Measurements from ENCODE around the gene LAS1L.

DNA sequence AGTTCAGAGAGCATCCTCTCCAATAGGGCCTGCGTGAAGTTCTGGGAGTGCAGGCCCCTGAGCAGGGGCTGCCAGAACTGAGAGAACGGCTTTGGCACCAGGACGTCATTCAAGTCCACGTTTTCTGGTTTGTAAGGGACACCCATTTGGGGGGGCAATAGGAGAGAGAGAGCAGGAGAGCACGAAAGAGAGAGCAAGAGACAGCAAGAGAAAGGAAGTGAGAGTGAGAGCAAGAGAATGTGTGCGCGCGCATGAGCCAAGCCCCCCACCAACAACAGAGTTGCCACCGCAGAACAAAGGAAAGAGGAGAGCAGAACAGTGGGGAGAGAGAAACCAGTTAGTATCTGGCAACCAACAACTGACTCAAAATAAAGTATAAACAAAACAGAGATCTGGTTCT lies 10.4 kb downstream of the LAS1L start:
- TF ChIP-seq, protein P1, sequence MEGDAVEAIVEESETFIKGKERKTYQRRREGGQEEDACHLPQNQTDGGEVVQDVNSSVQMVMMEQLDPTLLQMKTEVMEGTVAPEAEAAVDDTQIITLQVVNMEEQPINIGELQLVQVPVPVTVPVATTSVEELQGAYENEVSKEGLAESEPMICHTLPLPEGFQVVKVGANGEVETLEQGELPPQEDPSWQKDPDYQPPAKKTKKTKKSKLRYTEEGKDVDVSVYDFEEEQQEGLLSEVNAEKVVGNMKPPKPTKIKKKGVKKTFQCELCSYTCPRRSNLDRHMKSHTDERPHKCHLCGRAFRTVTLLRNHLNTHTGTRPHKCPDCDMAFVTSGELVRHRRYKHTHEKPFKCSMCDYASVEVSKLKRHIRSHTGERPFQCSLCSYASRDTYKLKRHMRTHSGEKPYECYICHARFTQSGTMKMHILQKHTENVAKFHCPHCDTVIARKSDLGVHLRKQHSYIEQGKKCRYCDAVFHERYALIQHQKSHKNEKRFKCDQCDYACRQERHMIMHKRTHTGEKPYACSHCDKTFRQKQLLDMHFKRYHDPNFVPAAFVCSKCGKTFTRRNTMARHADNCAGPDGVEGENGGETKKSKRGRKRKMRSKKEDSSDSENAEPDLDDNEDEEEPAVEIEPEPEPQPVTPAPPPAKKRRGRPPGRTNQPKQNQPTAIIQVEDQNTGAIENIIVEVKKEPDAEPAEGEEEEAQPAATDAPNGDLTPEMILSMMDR (IDR thresholded peaks at IDR 0.05; ENCODE audit: low read depth, low read length, missing input control), result no peak
- no peak for TF ChIP-seq FOXA1 (IDR thresholded peaks at IDR 0.05)
- TF ChIP-seq, protein P2, sequence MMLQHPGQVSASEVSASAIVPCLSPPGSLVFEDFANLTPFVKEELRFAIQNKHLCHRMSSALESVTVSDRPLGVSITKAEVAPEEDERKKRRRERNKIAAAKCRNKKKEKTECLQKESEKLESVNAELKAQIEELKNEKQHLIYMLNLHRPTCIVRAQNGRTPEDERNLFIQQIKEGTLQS (IDR thresholded peaks at IDR 0.05), result no peak
- TF ChIP-seq, protein P3, sequence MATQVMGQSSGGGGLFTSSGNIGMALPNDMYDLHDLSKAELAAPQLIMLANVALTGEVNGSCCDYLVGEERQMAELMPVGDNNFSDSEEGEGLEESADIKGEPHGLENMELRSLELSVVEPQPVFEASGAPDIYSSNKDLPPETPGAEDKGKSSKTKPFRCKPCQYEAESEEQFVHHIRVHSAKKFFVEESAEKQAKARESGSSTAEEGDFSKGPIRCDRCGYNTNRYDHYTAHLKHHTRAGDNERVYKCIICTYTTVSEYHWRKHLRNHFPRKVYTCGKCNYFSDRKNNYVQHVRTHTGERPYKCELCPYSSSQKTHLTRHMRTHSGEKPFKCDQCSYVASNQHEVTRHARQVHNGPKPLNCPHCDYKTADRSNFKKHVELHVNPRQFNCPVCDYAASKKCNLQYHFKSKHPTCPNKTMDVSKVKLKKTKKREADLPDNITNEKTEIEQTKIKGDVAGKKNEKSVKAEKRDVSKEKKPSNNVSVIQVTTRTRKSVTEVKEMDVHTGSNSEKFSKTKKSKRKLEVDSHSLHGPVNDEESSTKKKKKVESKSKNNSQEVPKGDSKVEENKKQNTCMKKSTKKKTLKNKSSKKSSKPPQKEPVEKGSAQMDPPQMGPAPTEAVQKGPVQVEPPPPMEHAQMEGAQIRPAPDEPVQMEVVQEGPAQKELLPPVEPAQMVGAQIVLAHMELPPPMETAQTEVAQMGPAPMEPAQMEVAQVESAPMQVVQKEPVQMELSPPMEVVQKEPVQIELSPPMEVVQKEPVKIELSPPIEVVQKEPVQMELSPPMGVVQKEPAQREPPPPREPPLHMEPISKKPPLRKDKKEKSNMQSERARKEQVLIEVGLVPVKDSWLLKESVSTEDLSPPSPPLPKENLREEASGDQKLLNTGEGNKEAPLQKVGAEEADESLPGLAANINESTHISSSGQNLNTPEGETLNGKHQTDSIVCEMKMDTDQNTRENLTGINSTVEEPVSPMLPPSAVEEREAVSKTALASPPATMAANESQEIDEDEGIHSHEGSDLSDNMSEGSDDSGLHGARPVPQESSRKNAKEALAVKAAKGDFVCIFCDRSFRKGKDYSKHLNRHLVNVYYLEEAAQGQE (IDR thresholded peaks at IDR 0.05), result no peak
- TF ChIP-seq, protein P4, sequence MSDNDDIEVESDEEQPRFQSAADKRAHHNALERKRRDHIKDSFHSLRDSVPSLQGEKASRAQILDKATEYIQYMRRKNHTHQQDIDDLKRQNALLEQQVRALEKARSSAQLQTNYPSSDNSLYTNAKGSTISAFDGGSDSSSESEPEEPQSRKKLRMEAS (IDR thresholded peaks at IDR 0.05), result no peak
- TF ChIP-seq RXRA (IDR thresholded peaks at IDR 0.05), result no peak
- TF ChIP-seq RAD21 (IDR thresholded peaks at IDR 0.05), result no peak
- no peak for TF ChIP-seq TAF1 (conservative IDR thresholded peaks at IDR 0.05)
- no peak for TF ChIP-seq SP1 (IDR thresholded peaks at IDR 0.05)
- TF ChIP-seq, protein P5, sequence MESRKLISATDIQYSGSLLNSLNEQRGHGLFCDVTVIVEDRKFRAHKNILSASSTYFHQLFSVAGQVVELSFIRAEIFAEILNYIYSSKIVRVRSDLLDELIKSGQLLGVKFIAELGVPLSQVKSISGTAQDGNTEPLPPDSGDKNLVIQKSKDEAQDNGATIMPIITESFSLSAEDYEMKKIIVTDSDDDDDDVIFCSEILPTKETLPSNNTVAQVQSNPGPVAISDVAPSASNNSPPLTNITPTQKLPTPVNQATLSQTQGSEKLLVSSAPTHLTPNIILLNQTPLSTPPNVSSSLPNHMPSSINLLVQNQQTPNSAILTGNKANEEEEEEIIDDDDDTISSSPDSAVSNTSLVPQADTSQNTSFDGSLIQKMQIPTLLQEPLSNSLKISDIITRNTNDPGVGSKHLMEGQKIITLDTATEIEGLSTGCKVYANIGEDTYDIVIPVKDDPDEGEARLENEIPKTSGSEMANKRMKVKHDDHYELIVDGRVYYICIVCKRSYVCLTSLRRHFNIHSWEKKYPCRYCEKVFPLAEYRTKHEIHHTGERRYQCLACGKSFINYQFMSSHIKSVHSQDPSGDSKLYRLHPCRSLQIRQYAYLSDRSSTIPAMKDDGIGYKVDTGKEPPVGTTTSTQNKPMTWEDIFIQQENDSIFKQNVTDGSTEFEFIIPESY (IDR thresholded peaks at IDR 0.05), result no peak
- no peak for TF ChIP-seq YY1 (IDR thresholded peaks at IDR 0.05)
